CD14-positive monocyte (primary cell): ENCODE measurements around the gene ZNF474. TPM values are rescaled to one million over a fixed set of nuclear protein-coding genes. Genes with fewer than 3 reads are reported as not detected.

ENCODE experiments used
- DNase-seq, 3 donors: peaks; one replicate each; pipeline ENCODE4 v3.0.0-alpha.2; 2011 to 2022
- H2AFZ ChIP-seq: 2 replicates; pipeline ENCODE4 v1.6.0; 2012; ENCODE audit warnings: mild to moderate bottlenecking, low read depth, low read length, inconsistent platforms; ENCODE audit not compliant: insufficient read depth, poor library complexity, severe bottlenecking
- H3K27ac ChIP-seq, 2 donors: 1 replicate in 1 of 2; 2 replicates in 1 of 2; pipeline ENCODE4 v1.5.1; 2012 to 2013; ENCODE audit warnings: low read length in 2 of 2, control low read depth in 1 of 2, inconsistent platforms in 1 of 2, low read depth in 1 of 2, mild to moderate bottlenecking in 1 of 2
- H3K27me3 ChIP-seq, 2 donors: one replicate each; pipeline versions ENCODE4 v1.6.0 to v1.6.1; 2011 to 2013; ENCODE audit warnings: low read length in 2 of 2; ENCODE audit not compliant: control insufficient read depth in 2 of 2, insufficient read depth in 2 of 2
- H3K36me3 ChIP-seq, 2 donors: replicated peaks in 1 of 2; 1 replicate in 1 of 2; 2 replicates in 1 of 2; pipeline versions ENCODE4 v1.5.1 to v1.6.1; 2012 to 2013; ENCODE audit warnings: low read length in 2 of 2, control low read depth in 1 of 2, inconsistent platforms in 1 of 2, mild to moderate bottlenecking in 1 of 2; ENCODE audit not compliant: insufficient read depth in 2 of 2, control insufficient read depth in 1 of 2
- H3K4me1 ChIP-seq, 2 donors: 1 replicate in 1 of 2; 2 replicates in 1 of 2; pipeline versions ENCODE4 v1.5.1 to v1.6.1; 2012 to 2013; ENCODE audit warnings: low read length in 2 of 2, control low read depth in 1 of 2, inconsistent platforms in 1 of 2, mild to moderate bottlenecking in 1 of 2, moderate library complexity in 1 of 2; ENCODE audit not compliant: insufficient read depth in 2 of 2, control insufficient read depth in 1 of 2
- H3K4me2 ChIP-seq: replicated peaks from 2 replicates; pipeline ENCODE3; 2012; ENCODE audit warnings: low read length, moderate library complexity, mild to moderate bottlenecking; ENCODE audit not compliant: poor library complexity, severe bottlenecking; ENCODE audit errors: extremely low read depth
- H3K4me3 ChIP-seq, 3 experiments: fragments of 200-600 bp in 1 of 3; sonication (generic) in 1 of 3; replicated peaks in 1 of 3; 1 replicate in 2 of 3; 2 replicates in 1 of 3; pipeline ENCODE4 v1.5.1; 2011 to 2013; ENCODE audit warnings: low read length in 3 of 3, mild to moderate bottlenecking in 3 of 3, control low read depth in 2 of 3, low read depth in 2 of 3, inconsistent platforms in 1 of 3, moderate library complexity in 1 of 3
- H3K79me2 ChIP-seq: 2 replicates; pipeline ENCODE4 v1.6.0; 2012; ENCODE audit warnings: mild to moderate bottlenecking, control low read depth, inconsistent platforms, low read length, moderate library complexity; ENCODE audit not compliant: insufficient read depth
- H3K9ac ChIP-seq: 2 replicates; pipeline ENCODE4 v1.6.0; 2017; ENCODE audit warnings: low read length, mild to moderate bottlenecking; ENCODE audit not compliant: insufficient read depth, poor library complexity, severe bottlenecking
- H3K9me3 ChIP-seq, 2 donors: replicated peaks in 1 of 2; 1 replicate in 1 of 2; 2 replicates in 1 of 2; pipeline versions ENCODE4 v1.5.1 to v1.6.1; 2012 to 2013; ENCODE audit warnings: low read length in 2 of 2, control low read depth in 1 of 2; ENCODE audit not compliant: control insufficient read depth in 1 of 2, insufficient read depth in 1 of 2
- H4K20me1 ChIP-seq: 2 replicates; pipeline ENCODE4 v1.6.0; 2012; ENCODE audit warnings: mild to moderate bottlenecking, low read length, control low read depth, moderate library complexity; ENCODE audit not compliant: insufficient read depth
- H3K27ac Mint-ChIP-seq, 7 donors: one replicate each; pipeline ENCODE4 v1.8.0; 2020; ENCODE audit warnings: mild to moderate bottlenecking in 7 of 7, mixed read lengths in 7 of 7, moderate library complexity in 6 of 7, inconsistent platforms in 2 of 7
- H3K27me3 Mint-ChIP-seq, 3 donors: one replicate each; pipeline ENCODE4 v1.8.0; 2021 to 2022; ENCODE audit warnings: low read depth in 3 of 3, mild to moderate bottlenecking in 3 of 3, mixed read lengths in 3 of 3, moderate library complexity in 3 of 3, inconsistent platforms in 1 of 3
- H3K36me3 Mint-ChIP-seq, 2 donors: one replicate each; pipeline ENCODE4 v1.8.0; 2020; ENCODE audit warnings: mixed read lengths in 2 of 2, inconsistent platforms in 1 of 2, mild to moderate bottlenecking in 1 of 2
- H3K4me1 Mint-ChIP-seq: one replicate; pipeline ENCODE4 v1.8.0; 2020; ENCODE audit warnings: mild to moderate bottlenecking, mixed read lengths
- H3K4me3 Mint-ChIP-seq, 2 donors: one replicate each; pipeline ENCODE4 v1.8.0; 2020; ENCODE audit warnings: mild to moderate bottlenecking in 2 of 2, mixed read lengths in 2 of 2, moderate library complexity in 1 of 2
- H3K9me3 Mint-ChIP-seq, 7 donors: one replicate each; pipeline ENCODE4 v1.8.0; 2020 to 2022; ENCODE audit warnings: mixed read lengths in 7 of 7, mild to moderate bottlenecking in 6 of 7, moderate library complexity in 6 of 7, inconsistent platforms in 2 of 7
- CTCF ChIP-seq: fragments of 200-600 bp; IDR thresholded peaks from one replicate; pipeline ENCODE4 v1.8.0; 2022; ENCODE audit warnings: antibody characterized with exemption, mild to moderate bottlenecking
- WGBS: methylation state at CpG from one replicate; pipeline ENCODE4 v1.1.5; 2013; ENCODE audit warnings: missing lambda C conversion rate; ENCODE audit not compliant: insufficient coverage; 5-methylcytosine and 5-hydroxymethylcytosine counted together
- intact Hi-C, 2 donors: fragments of 100-400 bp; cut with micrococcal nuclease; formaldehyde crosslinking; loops; one replicate each; pipeline versions ENCODE4 v1.15.0 to v1.15.1; 2023
- polyA plus RNA-seq, 3 donors: library from polyadenylated mRNA; depleted of rRNA in 1 of 3; unstranded in 2 of 3; stranded (reverse) in 1 of 3; fragments of 300-500 nt in 2 of 3; fragments of >200 nt in 1 of 3; fragmentation: Illumina TruSeq in 2 of 3; gene quantifications; 1 replicate in 2 of 3; 2 replicates in 1 of 3; pipeline ENCODE4 v1.2.3, GENCODE V29; 2012 to 2021

The ZNF474 gene
- polyA plus RNA-seq, 3 donors: 0.09 TPM; not detected in 2

- H3K27ac Mint-ChIP-seq: no peak overlapping the region
- no peak overlapping the region for H3K4me2 ChIP-seq
- H2AFZ ChIP-seq: no peak overlapping the region
Observed at GRCh38 chr5:122151640-122152039, 22.3 kb downstream of the ZNF474 start.

GRCh38 chr5:122152266-122152900, 23.0 kb downstream of the ZNF474 start:
- Histone ChIP-seq H3K27me3 (no peaks in the 10 kb centered on the region), H3K27ac (no peak overlapping the region), H3K4me3 (no peak overlapping the region), H3K9ac (no peak overlapping the region), H3K4me2 (no peak overlapping the region), H3K9me3 (no peaks in the 10 kb centered on the region), H4K20me1 (no peaks in the 10 kb centered on the region), H3K79me2 (no peaks in the 10 kb centered on the region), H3K4me1 (no peaks in the 10 kb centered on the region), H2AFZ (no peak overlapping the region), H3K36me3 (no peaks in the 10 kb centered on the region)
- intact Hi-C loops: no loop called here
- no peaks in the 10 kb centered on the region for H3K36me3 Mint-ChIP-seq
- no peaks in the 10 kb centered on the region for H3K4me1 Mint-ChIP-seq
- no peak overlapping the region for H3K4me3 Mint-ChIP-seq
- peaks cover 0 to 3% (median 1%) of the 10 kb centered on the region in 3 donors for H3K27me3 Mint-ChIP-seq
- no peak for DNase-seq
- H3K9me3 Mint-ChIP-seq: no peaks in the 10 kb centered on the region
- no peak for TF ChIP-seq CTCF
- peak overlapping the region in 1 of 7 donors; percentile 16 for H3K27ac Mint-ChIP-seq
- 89% methylated on average over 6 of the region's 10 CpGs for WGBS

More at GRCh38 chr5:122151640-122152039, 22.3 kb downstream of the ZNF474 start:
- no peaks in the 10 kb centered on the region for H4K20me1 ChIP-seq
- no peaks in the 10 kb centered on the region for H3K4me1 ChIP-seq
- H3K36me3 Mint-ChIP-seq: no peaks in the 10 kb centered on the region
- no peaks in the 10 kb centered on the region for H3K9me3 Mint-ChIP-seq
- no peak overlapping the region for H3K9ac ChIP-seq
- H3K4me1 Mint-ChIP-seq: no peaks in the 10 kb centered on the region
- intact Hi-C loops: no loop called here
- H3K27me3 ChIP-seq: no peaks in the 10 kb centered on the region
- H3K4me3 Mint-ChIP-seq: no peak overlapping the region
- 95% methylated on average over 3 of the region's 4 CpGs for WGBS
- H3K27ac ChIP-seq: no peak overlapping the region
- no peak for DNase-seq
- peaks cover 0 to 3% (median 1%) of the 10 kb centered on the region in 3 donors for H3K27me3 Mint-ChIP-seq
- no peak overlapping the region for H3K4me3 ChIP-seq
- H3K36me3 ChIP-seq: no peaks in the 10 kb centered on the region
- TF ChIP-seq CTCF: no peak
- no peaks in the 10 kb centered on the region for H3K9me3 ChIP-seq
- no peaks in the 10 kb centered on the region for H3K79me2 ChIP-seq
